Suprapubic skin (tissue), 4 donors: Measurements from ENCODE around the gene MDP1.

Experiments
- CTCF ChIP-seq, 2 donors: fragments of 200-600 bp in 1 of 2; fragments of 450-650 bp in 1 of 2; sonication (generic) in 1 of 2; IDR thresholded peaks; one replicate each; pipeline ENCODE4 v1.5.1; 2016 to 2019; ENCODE audit warnings: antibody characterized with exemption in 2 of 2, mild to moderate bottlenecking in 1 of 2, moderate library complexity in 1 of 2
- EP300 ChIP-seq: sonication (generic); formaldehyde crosslinking; IDR thresholded peaks from one replicate; pipeline ENCODE4 v1.6.1; 2017; ENCODE audit warnings: antibody characterized with exemption
- POLR2A ChIP-seq, 2 donors: fragments of 450-650 bp; IDR thresholded peaks; one replicate each; pipeline ENCODE4 v1.6.1; 2017; ENCODE audit warnings: antibody characterized with exemption in 2 of 2, mild to moderate bottlenecking in 2 of 2, moderate library complexity in 2 of 2
- POLR2AphosphoS5 ChIP-seq, 3 donors: sonication (generic); formaldehyde crosslinking; IDR thresholded peaks; one replicate each; pipeline ENCODE4 v1.6.1; 2017; ENCODE audit warnings: antibody characterized with exemption in 3 of 3

- no peak for TF ChIP-seq POLR2AphosphoS5 (IDR thresholded peaks at IDR 0.05)
- no peak for TF ChIP-seq POLR2A (IDR thresholded peaks at IDR 0.05)
- no peak for TF ChIP-seq CTCF (IDR thresholded peaks at IDR 0.05)
- no peak for TF ChIP-seq EP300
These were observed 30.8 kb downstream of the MDP1 start for GRCh38 chr14:24185026-24185425.
